NCI-H526 (cell line): ENCODE results near the gene ARSB.

ENCODE experiments used
- DNase-seq, 2 experiments: peaks; one replicate each; lab custom pipeline; 2025; lab: John Stamatoyannopoulos, UW

Gene ARSB

GRCh38 chr5:78805474-78806124, 179.5 kb downstream of the ARSB start:
- no peak for DNase-seq

DNA sequence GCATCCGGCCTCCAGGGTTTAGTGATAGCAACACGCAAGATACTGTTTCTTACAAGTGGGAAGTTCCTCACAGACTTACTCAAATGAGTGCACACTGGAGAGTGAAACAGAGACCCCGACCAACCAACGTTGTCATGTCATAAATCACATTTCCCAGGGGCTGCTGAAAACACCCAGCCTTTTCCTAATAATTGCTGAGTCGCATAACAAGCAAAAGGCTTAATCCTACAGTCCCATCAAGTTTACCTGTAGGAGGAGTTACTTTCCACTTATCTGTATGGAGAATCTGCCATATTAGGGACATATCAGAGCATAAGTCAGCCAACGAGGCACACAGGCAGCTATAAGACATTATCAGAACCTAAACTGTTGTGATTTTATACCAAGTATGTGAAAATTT, 180.1 kb downstream of the ARSB start:
- DNase-seq = no peak

DNA sequence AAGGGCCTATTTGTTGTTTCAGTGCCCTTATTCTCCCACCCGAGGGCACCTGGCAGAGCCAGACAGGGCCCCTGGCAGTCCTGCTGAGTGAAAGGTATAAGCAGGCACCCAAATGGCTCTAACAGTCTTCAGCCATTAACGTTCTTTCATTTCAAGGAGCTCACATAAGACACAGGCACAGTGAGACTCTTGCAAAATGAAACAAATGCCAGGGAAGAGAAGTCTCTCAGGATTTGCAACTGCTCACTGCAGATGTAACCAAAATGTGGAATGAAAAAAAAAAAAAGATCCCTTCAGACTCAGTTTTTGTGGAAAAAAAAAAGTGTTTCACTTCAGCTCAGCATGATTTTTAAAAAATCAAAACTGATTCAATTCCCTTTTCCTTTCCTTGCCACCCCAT, 181.2 kb downstream of the ARSB start:
- DNase-seq = no peak

DNA sequence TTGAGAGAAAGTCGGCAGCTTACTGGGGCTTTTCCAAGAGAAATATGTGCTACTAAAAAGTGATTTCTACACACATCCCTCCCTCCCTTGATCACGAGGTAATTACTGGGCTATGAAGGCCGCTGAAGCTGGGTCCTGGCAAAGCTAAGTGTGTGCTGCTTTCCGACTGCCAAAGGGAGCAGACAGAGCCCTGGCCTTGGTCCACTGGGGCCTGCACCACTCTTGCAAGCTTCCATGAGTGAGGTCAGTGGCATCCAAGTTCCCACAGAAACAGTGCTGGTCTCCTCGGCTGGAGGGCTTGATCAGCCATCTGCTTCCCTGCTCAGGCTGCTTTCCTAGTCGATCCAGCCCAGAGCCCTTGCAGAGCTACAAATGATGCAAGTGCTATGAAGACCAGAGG, 181.8 kb downstream of the ARSB start:
- DNase-seq = no peak

- no peak for DNase-seq
Observed at GRCh38 chr5:78801413-78801812, 183.7 kb downstream of the ARSB start.

GRCh38 chr5:78799266-78800017, 185.7 kb downstream of the ARSB start:
- DNase-seq = no peak

DNA sequence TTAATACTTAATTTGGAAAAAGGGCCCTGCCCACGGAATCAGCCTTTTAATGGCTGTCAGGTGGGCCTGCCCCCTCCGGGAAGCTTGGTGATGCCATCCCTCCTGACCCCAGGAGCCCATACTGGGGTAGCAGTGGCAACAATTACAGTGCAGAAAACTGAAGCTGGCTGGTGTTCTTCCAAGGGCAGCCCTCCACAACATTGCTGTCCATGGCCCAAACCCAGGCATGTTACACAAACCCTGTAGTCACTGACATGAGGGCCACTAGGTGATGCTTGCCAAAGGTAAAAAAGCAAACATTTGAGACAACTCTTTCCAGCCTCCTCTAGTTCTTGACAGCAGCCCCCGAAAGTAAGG, 186.5 kb downstream of the ARSB start:
- DNase-seq = no peak

DNA sequence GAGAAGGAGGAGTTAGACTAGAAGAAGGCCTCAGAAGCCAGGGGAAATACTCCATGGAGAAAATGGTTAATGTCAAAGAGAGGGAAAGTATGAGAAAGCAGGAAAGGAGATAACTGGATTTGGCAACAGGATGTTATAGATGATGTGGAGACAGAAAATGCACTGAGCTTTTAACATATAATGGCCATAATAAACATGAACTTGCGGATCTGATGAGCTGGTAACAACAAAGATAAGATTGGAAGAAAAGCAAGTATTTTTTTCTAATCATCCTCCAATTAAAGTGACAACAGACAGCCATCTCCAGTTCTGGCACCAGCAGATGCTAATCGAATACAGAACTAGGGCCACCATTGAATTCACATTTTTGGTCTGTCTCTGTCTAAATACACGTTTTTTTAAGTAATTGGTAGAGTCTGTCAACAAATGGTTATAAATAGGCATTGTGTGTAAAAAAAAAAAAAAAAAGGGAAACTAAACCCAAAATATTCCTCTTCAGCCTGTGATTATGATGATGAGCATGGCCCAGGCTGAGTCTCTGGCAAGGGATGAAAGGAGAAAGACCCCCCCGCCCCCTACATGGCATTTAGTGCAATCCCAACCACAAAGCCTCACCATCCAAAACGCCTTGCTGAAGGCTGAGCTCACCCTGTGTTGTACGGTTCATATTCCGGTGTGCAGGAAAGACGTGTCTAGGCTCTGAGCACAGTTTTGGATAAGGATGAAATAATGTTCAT, 187.0 kb downstream of the ARSB start:
- DNase-seq = no peak

DNA sequence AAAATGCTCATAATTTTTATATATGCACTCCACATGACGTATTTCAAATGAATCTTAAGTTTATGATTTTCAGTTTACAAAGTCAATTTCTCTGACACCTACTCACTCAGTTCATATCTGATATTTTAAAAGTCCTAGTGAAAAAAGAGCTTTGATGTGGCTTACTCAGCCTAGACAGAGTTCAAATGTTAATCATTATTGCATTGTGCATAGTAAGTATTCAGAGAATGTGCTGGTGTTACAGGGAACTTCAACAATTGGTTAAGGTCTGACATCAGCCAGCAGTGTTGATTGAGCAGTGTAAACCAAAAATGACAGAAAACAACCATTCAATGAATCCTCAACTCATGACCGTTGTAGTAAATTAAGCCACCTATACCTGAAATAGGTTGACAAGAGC, 189.4 kb downstream of the ARSB start:
- no peak for DNase-seq

- DNase-seq = no peak
Observed at GRCh38 chr5:78794693-78795215, 190.4 kb downstream of the ARSB start.

DNA sequence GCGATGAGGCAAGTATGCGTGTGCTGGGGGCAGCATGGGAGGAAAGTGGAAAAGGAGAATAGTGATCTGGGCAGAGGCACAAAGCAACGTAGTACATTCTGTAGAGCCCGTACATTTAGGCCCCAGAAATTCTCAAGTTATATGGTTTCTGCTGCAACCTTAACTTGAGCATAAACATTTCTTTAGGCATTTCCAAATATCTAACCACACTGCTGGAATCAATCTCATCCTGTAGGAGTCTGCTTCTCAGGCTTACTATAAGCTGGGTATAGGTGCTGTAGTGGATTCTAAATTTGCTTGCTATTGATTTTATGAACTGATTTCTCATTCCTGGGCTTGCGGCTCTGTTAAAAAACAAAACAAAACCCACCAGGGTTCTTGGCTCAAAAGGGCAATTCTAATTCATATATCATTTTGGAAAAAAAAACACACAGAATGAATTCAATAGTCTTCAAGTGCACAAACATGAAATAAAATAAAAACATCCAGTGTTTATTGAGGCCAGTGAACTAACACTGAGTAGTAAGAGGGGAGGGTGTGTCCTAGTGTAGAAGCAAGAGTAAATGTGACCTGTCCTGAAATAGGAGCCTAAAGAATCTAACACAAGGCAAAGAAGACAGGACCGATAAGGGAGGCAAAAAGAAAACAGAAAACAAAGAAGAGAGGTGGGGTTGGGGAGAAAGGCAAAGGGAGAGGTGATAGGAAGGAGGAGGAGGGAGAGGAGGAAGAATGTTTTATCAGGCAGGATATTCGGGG, 191.0 kb downstream of the ARSB start:
- no peak for DNase-seq

DNA sequence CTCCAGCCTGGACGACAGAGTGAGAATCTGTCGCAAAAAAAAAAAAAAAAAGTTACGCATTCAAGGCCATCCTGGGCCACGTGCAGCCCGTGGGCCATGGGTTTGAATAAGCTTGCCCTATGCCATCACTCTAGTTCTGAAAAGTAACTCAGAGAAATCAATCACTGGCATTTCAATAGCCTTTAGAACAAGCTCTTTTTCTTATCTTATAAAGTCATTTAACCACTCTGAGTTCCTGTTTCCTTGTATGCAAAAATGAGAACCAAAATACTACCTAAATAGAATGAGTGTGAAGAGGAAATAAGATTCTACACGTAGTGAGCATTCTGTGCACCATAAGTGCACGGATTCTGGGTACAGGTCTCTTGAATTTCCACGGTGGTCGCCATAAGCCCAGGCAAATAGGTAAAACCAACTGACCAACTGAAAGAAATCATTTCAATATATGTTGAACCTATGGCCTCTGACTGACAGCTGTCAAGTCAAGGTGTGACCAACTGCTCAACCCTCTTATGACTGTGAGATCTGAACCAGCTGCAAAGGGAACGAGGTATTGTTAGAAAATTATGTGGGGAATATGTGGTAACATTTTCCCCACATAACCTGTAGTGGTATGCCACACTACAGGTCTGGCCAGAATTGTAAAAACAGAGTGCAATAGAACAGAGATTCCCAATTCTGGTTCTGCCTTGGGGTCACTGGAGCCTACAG, 192.6 kb downstream of the ARSB start:
- DNase-seq = no peak

DNA sequence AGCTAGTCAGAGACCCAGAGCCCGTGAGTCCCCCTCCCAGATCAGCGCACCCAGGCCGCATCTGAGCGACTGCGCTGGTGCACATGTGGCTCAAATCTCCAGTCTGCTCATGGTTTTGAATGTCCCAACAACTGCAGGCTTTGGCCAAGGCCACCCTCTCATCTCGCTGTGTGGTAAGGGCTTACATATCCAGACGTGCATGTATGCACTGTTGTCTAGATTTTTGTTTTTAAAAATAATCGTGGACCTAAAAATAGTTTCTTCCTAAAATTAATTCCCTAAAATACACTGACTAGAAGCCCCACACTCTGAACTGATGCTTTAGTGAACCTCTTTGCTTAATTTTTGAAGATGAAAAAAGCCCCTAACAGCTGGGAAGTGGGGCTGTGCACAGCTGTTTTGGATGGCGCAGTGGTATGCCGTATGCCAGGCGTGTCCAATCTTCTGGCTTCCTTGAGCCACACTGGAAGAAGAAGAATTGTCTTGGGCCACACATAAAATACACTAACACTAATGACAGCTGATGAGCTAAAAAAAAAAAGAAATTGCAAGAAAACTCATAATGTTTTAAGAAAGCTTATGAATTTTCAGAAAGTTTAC, 193.5 kb downstream of the ARSB start:
- DNase-seq = no peak

DNA sequence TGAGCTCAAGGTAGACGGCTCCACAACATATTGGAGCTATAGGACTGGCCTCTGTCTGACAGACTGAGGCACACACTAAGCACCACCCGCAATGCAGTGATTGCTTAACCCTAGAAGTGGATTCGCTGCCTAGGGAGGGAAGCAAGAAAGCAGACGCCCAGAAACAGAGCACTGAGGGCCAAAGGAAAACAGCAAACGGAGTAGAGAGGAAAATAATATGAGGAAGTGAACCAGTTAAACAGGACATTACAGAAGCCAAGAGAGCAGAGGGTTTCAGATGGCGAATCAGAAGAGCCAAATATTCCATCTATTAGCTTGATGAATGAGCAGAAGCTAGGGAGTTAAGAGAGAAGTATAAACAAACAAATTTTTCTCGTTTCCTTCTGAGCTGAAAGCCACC, 197.3 kb downstream of the ARSB start:
- DNase-seq = no peak

- no peak for DNase-seq
Observed at GRCh38 chr5:78785454-78785853, 199.7 kb downstream of the ARSB start.

DNA sequence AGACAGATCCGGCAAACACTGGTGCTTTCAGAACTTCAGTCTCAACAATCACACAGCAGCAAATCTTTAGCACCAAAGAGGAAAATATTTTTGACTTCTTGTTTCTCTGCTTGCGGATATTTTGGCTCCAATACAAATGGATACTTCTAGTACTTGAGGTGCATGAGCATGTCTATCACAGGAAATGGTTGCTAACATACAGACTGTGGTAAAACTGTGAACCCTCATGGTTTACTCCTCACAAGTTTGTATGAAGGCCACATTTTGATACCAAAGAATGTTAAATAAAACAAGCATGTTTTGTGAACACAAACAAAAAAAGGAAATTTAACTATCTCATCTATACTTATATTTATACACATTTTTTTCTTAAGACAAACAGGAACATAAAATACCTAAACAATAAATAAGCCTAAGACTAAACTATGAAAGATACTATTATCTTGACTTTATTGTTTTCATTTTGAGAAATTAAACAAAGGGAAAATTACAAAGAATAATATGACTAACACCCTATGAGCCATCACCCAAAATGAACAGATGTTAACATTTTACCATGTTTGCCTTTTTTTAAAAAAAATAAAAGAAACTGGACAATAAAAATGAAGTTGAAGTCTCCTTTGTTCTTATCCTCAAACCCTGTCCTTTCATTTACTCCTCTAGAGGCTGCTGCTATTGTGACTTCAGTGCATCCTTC, 201.5 kb downstream of the ARSB start:
- DNase-seq = no peak

DNA sequence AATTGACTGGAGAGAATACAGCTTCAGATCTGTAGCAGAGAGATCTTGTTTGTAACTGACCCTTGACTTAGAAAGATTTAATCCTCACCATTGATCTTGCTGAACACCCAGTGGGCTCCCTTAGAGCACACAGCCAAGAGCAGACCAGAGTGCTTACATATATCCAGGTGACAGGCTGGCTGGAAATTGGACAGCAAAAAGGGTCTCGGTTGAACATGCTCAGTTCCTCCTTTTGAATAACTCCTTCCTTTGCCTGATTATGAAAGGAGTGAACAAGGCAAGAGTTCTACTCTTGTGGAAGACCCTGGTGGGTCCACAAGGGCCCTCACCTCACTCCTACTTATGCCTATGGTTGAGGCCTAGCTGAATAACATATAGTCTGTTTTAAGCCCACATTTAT, 202.4 kb downstream of the ARSB start:
- DNase-seq = no peak

- peak in 1 of 2 experiments; percentile 10 for DNase-seq
Observed at GRCh38 chr5:78781611-78782286, 203.4 kb downstream of the ARSB start.

GRCh38 chr5:78779771-78780616, 205.1 kb downstream of the ARSB start:
- peak in 1 of 2 experiments; percentile 10 for DNase-seq
